ENCODE results near the gene TMEFF2.
"Not testable (repeated sequence)": the region's sequence is repeated elsewhere in the genome, so short reads cannot be mapped to it uniquely, and the experiment has no call there.

The TMEFF2 gene

GRCh38 chr2:192183296-192183695 is 11.4 kb downstream of the TMEFF2 start:
- DNase-seq (ENCODE audit: low spot score) = no peak

- DNase-seq (ENCODE audit: low spot score) = no peak
Measured at GRCh38 chr2:192166946-192167345, 27.8 kb downstream of the TMEFF2 start.

- DNase-seq (ENCODE audit: low spot score) = no peak
Measured at GRCh38 chr2:192165842-192166241, 28.9 kb downstream of the TMEFF2 start.

- peak; percentile 79 for DNase-seq (ENCODE audit: low spot score)
Measured at GRCh38 chr2:192162392-192163042, 32.2 kb downstream of the TMEFF2 start.

GRCh38 chr2:192161656-192162290 is 33.0 kb downstream of the TMEFF2 start:
- peak; percentile 3 for DNase-seq (ENCODE audit: low spot score)

GRCh38 chr2:192159736-192160135 is 35.0 kb downstream of the TMEFF2 start:
- DNase-seq (ENCODE audit: low spot score) = no peak

- DNase-seq (ENCODE audit: low spot score) = no peak
Measured at GRCh38 chr2:192159208-192159607, 35.5 kb downstream of the TMEFF2 start.

- no peak for DNase-seq (ENCODE audit: low spot score)
Measured at GRCh38 chr2:192157776-192158175, 37.0 kb downstream of the TMEFF2 start.

GRCh38 chr2:192155511-192156118 is 39.1 kb downstream of the TMEFF2 start:
- no peak for DNase-seq (ENCODE audit: low spot score)

GRCh38 chr2:192153561-192153960 is 41.2 kb downstream of the TMEFF2 start:
- no peak for DNase-seq (ENCODE audit: low spot score)

- DNase-seq (ENCODE audit: low spot score) = no peak
Measured at GRCh38 chr2:192151853-192152252, 42.9 kb downstream of the TMEFF2 start.

GRCh38 chr2:192150166-192150565 is 44.6 kb downstream of the TMEFF2 start:
- DNase-seq (ENCODE audit: low spot score) = no peak

- DNase-seq (ENCODE audit: low spot score) = no peak
Measured at GRCh38 chr2:192148620-192149321, 46.0 kb downstream of the TMEFF2 start.

- DNase-seq (ENCODE audit: low spot score) = no peak
Measured at GRCh38 chr2:192148241-192148619, 46.5 kb downstream of the TMEFF2 start.

GRCh38 chr2:192146069-192147015 is 48.4 kb downstream of the TMEFF2 start:
- no peak for DNase-seq (ENCODE audit: low spot score)

- DNase-seq (ENCODE audit: low spot score) = no peak
Measured at GRCh38 chr2:192145496-192145895, 49.2 kb downstream of the TMEFF2 start.

- DNase-seq (ENCODE audit: low spot score) = no peak
Measured at GRCh38 chr2:192140236-192140839, 54.4 kb downstream of the TMEFF2 start.

GRCh38 chr2:192139813-192140212 is 54.9 kb downstream of the TMEFF2 start:
- no peak for DNase-seq (ENCODE audit: low spot score)

- DNase-seq (ENCODE audit: low spot score) = no peak
Measured at GRCh38 chr2:192137451-192137850, 57.3 kb downstream of the TMEFF2 start.

- DNase-seq (ENCODE audit: low spot score) = not testable (repeated sequence)
Measured at GRCh38 chr2:192132604-192133003, 62.1 kb downstream of the TMEFF2 start.

GRCh38 chr2:192130312-192130711 is 64.4 kb downstream of the TMEFF2 start:
- DNase-seq (ENCODE audit: low spot score) = not testable (repeated sequence)
